Superior temporal gyrus (tissue), 1 donor: Measurements from ENCODE around the gene RFXAP.
A peak's percentile ranks its signal among the peaks of the same experiment; 100 is the strongest.

Experiments
- DNase-seq: peaks from one replicate; pipeline ENCODE4 v3.0.0-alpha.2; 2016; ENCODE audit errors: extremely low spot score

RFXAP gene

DNA sequence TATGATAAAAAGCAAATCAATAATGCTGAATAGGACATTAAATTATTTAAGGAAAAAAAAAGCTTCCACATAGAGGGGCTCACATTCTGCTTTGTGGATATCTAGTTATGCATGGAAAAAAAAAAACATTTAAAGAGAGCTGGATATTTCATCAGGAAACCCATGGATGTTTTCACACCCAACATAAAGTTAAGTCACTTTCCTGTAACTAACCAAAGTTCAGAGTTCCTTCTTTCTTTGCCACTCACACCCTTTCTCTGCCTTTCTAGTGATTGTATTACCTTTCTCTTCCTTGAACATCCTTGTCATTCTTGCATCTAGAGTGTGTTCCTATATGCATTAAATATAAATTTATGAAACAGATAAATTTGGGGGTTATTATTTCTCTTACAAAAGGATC lies 47.2 kb downstream of the RFXAP start:
- DNase-seq, result no peak

DNA sequence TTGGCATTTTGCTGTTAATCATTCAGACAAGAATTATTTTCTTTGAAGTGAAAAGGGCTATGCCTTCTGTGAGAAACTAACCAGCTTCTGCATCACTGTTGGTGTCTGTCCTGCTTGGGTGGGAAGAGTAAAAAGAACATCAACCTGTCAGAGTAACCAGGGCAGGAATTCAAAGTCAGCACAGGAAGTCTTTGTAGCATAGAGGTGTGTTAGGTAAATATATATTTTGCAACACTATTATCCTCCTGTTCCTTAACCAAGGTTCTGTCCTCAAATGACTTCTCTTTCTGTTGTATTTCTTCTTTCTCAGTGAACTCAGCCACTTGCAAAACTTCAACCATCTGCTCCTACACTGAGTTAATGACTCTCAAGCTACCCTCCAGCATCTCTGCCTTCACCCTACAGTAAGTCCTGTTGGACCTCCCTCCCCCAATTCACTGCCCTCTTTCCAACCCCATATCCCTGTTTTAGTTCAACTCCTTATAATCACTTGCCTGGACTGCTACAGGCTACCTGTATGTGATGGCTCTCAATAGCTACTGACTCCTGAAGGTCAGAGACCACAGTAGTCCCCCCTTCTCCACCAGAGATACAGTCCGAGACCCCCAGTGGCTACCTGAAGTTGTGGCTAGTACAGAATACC lies 51.1 kb downstream of the RFXAP start:
- no peak for DNase-seq

DNA sequence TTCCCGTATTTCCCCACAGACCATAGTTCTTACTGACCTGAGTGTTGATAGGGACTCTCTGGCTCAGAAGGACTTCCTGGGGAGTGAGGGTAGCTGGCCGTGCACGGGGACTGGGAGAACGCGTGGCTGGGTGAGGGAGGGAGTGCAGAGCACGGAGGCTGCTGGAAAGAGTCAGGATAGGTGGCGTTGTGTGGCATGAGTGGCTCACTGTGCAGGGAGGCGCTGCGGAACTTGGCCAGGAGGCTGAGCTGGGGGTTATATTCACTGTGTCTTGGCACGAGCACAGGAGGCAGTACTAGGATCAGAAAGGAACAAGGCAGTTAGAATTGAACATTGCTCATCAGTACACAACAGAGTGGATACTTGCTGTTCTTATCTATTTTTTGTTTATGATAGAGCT lies 53.6 kb downstream of the RFXAP start:
- DNase-seq, result peak; percentile 68

DNA sequence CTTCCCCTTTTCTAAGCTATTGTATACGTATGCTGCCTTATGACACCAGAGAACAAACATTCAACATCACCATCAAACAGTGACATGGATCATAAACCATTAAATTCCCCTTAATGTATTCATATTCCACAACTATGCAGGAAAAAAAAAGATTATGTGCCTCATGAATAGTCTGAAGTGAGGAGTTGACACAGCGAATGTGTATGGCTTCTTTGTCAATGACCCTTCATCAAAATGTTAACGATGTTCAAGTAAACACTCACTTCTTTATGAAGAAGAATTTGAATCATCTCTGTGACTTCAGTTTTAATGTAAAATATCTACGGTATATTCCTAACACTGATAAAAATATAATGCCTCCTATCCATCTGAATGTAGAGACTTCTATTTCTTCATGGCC lies 56.4 kb downstream of the RFXAP start:
- no peak for DNase-seq

DNA sequence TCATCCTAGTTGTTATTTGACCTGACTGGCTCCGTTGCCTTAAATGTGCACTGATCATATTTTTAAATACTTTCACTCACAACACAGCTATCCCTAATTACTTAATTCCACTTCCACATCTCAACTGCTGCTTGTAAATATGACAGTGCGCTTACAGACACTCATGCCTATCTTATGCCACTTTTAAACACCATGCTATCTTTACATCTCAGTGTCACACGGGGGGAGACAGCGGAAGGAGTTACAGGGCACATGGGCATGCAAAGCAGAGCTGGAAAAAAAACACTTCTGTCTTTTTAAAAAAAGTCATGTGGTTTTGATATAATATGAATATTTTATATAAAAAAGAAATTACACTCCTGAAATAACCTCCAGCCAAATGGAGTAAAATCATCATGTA lies 56.9 kb downstream of the RFXAP start:
- no peak for DNase-seq
